ENCODE measurements around the gene THOC6.
A peak's percentile ranks its signal among the peaks of the same experiment; 100 is the strongest.

Gene THOC6

DNA sequence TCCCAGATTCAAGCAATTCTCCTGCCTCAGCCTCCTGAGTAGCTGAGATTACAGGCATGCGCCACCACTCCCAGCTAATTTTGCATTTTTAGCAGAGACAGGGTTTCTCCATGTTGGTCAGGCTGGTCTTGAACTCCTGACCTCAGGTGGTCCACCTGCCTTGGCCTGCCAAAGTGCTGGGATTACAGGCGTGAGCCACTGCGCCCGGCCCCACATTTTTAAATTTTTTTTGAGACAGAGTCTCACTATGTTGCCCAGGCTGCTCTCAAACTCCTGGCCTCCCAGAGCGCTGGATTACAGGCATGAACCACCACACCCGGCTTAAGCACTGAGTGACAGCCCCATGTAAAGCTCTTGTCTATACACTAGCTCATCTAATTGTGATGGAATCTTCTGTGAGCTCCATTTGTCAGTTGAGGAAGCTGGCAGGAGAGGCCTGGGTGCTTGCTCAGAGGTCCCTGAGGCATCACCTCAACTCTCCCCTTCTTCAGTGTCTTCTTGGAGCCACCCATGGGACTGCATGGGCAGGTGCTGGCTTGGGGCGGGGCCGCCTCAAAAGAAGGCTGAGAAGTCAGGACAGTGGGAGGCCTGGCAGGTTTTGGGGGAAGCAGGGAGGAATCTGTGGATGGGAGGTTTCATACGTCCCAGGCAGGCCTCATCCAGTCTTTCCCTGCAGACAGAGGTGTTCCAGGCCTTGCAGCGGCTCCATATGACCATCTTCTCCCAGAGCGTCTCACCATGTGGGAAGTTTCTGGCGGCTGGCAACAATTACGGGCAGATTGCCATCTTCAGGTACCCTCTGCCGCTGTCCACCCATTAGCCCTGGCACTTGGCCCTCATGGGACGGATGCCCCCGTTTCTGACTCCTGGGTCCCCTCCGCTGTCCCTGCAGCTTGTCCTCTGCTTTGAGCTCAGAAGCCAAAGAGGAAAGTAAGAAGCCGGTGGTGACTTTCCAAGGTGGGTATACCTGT, 1.5 kb downstream of the THOC6 start:
- TF ChIP-seq, protein P1, sequence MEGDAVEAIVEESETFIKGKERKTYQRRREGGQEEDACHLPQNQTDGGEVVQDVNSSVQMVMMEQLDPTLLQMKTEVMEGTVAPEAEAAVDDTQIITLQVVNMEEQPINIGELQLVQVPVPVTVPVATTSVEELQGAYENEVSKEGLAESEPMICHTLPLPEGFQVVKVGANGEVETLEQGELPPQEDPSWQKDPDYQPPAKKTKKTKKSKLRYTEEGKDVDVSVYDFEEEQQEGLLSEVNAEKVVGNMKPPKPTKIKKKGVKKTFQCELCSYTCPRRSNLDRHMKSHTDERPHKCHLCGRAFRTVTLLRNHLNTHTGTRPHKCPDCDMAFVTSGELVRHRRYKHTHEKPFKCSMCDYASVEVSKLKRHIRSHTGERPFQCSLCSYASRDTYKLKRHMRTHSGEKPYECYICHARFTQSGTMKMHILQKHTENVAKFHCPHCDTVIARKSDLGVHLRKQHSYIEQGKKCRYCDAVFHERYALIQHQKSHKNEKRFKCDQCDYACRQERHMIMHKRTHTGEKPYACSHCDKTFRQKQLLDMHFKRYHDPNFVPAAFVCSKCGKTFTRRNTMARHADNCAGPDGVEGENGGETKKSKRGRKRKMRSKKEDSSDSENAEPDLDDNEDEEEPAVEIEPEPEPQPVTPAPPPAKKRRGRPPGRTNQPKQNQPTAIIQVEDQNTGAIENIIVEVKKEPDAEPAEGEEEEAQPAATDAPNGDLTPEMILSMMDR (IDR thresholded peaks at IDR 0.05; ENCODE audit: low read depth, low read length, missing control alignments) = no peak
- in situ Hi-C loops (cut with HindIII; ENCODE audit: low sequenced_read_pairs) = no loop called here
- no peak overlapping the region for H3K4me3 ChIP-seq (ENCODE audit: low read depth, low read length)
- no peak for DNase-seq (ENCODE audit: low read depth)

DNA sequence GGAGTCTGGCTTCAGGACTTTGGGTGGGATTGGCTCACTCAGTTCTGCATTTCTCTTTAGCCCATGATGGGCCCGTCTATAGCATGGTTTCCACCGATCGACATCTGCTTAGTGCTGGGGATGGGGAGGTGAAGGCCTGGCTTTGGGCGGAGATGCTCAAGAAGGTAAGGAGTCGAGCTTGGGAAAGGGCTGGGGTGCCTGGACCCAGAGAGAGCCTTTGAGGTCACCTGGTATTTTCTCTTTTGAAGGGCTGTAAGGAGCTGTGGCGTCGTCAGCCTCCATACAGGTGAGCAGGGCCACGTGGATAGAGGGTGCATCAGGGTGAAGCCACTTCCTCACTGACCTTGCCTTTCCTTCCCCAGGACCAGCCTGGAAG, 2.2 kb downstream of the THOC6 start:
- H3K4me3 ChIP-seq (ENCODE audit: low read depth, low read length) = no peak overlapping the region
- in situ Hi-C loops (cut with HindIII; ENCODE audit: low sequenced_read_pairs) = no loop called here
- TF ChIP-seq, protein P1 (IDR thresholded peaks at IDR 0.05; ENCODE audit: low read depth, low read length, missing control alignments) = no peak
- no peak for DNase-seq (ENCODE audit: low read depth)

DNA sequence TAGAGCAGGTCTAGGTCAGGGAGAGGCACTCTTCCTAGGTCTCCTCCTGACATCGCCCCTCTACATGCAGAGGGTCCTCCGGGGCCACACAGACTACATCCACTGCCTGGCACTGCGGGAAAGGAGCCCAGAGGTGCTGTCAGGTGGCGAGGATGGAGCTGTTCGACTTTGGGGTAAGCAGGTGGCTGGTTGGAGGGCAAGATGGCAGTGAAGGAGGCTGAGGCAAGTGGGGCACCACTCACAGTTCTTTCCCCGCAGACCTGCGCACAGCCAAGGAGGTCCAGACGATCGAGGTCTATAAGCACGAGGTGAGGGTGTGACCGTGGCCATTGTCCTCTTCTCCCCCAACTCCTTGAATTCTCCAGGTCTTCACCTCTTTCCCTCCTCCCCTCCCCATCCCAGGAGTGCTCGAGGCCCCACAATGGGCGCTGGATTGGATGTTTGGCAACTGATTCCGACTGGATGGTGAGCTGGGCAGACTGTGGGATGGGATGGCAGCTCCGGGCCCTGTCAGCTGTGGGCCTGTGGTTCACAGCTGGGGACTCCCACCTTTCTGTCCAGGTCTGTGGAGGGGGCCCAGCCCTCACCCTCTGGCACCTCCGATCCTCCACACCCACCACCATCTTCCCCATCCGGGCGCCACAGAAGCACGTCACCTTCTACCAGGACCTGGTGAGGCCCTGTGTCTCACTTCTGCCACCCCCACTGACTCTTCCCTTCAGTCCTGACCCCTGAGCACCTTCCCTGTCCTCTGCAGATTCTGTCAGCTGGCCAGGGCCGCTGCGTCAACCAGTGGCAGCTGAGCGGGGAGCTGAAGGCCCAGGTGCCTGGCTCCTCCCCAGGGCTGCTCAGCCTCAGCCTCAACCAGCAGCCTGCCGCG, 3.0 kb downstream of the THOC6 start:
- in situ Hi-C loops (cut with HindIII; ENCODE audit: low sequenced_read_pairs) = no loop called here
- DNase-seq (ENCODE audit: low read depth) = no peak
- no peak overlapping the region for H3K4me3 ChIP-seq (ENCODE audit: low read depth, low read length)
- TF ChIP-seq, protein P1 (IDR thresholded peaks at IDR 0.05; ENCODE audit: low read depth, low read length, missing control alignments) = no peak

DNA sequence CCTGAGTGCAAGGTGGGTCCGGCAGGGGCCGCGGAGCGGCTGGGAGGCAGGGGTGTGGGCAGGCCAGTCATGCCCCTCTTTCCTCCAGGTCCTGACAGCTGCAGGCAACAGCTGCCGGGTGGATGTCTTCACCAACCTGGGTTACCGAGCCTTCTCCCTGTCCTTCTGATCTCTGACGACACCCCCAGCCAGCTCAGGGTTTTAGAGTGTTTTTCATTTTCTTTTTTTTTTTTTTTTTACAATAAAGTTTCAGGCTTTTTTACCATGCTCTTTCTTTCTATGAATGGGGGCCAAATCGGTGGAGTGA, 3.6 kb downstream of the THOC6 start:
- no peak for DNase-seq (ENCODE audit: low read depth)
- in situ Hi-C loops (cut with HindIII; ENCODE audit: low sequenced_read_pairs) = no loop called here
- no peak overlapping the region for H3K4me3 ChIP-seq (ENCODE audit: low read depth, low read length)
- TF ChIP-seq, protein P1 (IDR thresholded peaks at IDR 0.05; ENCODE audit: low read depth, low read length, missing control alignments) = no peak

DNA sequence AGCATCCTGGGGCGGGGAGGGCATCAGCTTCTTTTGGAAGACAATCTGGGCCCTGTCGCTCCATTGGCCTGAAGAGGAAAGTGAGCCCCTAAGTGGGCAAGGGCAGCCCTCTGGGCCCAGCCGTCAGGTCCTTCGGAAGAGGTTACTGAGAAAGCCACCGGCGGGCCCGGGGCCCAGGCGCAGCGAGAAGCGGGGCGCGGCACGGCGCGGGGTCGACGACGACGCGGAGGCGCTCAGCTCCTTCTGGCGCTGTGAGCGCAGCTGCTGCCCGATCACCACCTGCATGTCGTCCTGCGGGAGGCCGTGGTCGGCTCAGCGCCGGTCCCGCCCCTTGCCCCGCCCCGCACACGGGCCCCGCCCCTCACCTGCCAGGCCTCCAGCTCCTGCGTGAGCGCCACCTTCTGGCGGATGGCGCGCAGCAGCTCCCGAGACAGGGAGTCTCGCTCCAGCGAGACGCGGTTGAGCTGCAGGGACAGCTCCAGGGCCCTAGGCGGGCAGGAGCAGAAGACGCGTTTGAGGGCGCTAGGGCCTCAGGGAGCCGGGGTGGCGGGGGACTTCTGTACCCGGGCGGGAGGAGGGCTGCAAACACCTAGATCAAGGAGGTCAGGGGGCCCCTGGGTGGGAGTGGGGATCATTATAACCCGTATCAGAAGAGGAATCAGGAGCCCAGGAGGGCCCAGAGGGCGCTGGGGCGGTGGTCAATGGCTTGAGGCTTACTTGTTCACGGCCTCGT, 4.3 kb downstream of the THOC6 start:
- peak; percentile 35 for DNase-seq (ENCODE audit: low read depth)
- in situ Hi-C loops (cut with HindIII; ENCODE audit: low sequenced_read_pairs) = no loop called here
- no peak overlapping the region for H3K4me3 ChIP-seq (ENCODE audit: low read depth, low read length)
- TF ChIP-seq, protein P1 (IDR thresholded peaks at IDR 0.05; ENCODE audit: low read depth, low read length, missing control alignments) = peak; percentile 74

DNA sequence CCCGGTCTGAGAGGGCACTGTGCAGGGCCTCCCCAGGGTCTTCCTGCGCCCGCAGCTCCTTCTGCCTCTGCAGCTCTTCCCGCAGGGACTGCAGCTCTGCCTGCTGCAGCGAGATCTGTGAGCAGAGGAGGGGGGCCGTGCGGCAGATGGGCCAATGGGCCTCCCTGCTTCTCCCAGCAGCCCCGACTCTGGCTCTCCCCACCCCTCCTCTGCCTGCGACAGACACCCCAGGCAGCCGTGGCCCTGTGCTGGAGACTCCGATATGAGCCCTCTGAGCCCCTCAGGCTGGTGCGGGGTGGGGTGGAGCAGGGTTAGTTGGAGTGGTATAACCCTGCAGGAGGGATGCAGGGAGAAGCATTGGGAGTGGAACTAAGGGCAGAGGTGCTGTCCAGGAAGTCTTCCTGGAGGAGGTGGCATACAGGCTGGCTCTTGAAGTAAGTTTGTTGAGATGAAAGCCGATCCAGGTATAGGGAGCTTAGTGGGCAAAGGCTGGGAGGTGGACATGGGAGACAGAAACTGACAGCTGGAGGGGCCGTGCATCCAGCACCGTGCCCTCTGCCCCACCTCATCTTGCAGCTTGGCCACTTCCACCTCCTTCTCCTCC, 5.0 kb downstream of the THOC6 start:
- TF ChIP-seq, protein P1 (IDR thresholded peaks at IDR 0.05; ENCODE audit: low read depth, low read length, missing control alignments) = no peak
- no peak overlapping the region for H3K4me3 ChIP-seq (ENCODE audit: low read depth, low read length)
- DNase-seq (ENCODE audit: low read depth) = no peak
- in situ Hi-C loops (cut with HindIII; ENCODE audit: low sequenced_read_pairs) = no loop called here

Data from astrocyte of the cerebellum (primary cell).